CD4-positive, alpha-beta T cell treated with Interleukin-15 for 4 hours (primary cell): Measurements from ENCODE around the gene CFAP77.

Source experiments
- DNase-seq: peaks from one replicate; pipeline ENCODE4 v3.0.0-alpha.2; 2020; ENCODE audit warnings: low spot score

The CFAP77 gene

DNA sequence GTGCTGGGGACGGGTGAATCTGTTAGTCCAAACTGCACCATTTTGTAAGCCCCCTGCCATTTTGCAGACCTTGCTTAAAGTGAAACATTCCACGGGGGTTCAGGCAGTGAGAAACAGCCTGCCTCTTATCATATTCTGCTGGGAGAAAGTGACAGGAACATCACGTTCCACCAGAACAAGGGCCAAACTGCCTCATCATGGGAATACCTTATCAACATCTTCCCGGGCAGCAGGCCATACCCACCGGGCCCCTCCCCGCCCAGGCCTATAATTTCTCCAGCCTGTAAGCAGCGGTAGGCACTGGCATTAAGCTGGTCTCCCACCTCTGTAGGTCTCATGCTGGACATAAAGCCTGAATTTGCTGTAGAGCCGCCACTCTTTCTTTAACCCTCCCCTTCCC lies 1.5 kb upstream of the CFAP77 start:
- no peak for DNase-seq

DNA sequence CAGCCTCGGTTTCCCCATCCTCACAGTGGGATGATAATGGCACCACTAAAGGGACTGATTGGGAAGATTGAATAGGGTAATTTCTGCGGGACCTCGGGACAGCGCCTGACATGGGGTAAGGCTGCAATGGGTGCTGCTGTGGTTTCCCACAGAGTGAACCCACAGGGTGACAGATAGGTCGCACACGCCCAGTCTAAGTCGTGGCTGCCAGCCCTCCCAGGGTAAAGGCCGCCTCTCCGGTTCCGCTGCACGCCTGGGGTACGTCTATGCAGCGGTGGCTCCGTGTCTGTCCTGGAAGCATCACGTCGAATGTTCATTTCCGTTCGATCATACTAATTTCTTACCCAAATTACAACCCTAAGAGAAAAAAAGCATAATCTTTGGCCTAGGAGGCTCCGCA lies 631 bp downstream of the CFAP77 start:
- no peak for DNase-seq

DNA sequence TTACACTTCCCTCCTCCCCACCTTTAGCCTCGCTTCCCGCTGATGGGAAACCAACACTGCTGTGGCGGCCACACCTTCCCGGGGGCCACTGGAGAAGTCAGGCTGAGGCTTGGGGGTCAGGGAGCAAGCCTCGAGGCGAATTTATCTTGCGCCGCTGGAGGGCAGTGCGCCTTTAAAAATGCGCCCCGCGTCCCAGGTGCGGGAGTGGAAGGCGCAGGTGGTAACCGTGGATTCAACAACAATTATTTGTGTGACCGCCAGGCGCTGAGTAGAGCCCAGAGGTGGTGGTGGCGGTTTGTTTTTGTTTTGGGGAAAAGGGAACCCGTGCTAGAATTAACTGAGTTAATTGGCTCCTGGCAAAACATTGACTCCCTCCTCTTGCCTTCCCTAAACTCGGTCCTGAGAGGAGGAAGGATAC lies 1.1 kb downstream of the CFAP77 start:
- peak; percentile 72 for DNase-seq

DNA sequence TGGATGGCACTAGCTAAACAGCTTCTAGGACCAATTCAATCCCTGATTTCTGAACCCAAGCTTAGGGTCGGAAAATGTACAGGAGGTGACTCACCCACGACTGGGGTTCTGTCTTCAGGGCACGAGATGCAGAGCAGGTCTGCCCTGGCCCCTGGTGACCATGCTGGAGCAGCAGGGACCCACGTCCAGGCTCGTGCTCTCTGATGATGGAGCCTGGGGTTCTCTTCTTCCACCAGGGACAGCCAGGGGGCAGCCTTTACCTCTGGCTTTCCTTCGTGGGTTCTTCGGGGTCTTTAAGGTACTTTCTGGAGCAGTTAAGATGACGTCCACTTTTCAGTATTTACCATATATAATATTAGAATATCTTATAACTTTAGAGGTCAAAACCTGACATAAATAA lies 2.1 kb downstream of the CFAP77 start:
- peak; percentile 19 for DNase-seq

DNA sequence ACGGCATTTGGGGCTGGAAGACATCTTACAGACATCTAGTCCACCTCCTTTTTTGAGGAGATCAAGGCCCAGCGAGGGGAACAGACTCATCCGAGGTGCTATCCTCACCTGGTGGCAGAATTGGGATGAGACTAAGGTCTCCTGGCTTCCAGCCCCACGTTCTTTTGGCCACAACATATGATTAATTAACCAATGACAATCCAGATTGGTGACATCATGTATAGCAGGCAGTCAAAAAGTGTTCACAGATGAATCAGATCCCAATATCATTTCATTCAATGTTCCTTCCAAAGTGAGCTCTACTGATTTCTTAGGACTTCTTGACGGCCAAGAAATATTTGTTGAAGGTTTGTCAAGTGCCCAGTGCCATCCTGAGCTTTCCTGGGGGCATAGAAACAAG lies 3.9 kb downstream of the CFAP77 start:
- DNase-seq = no peak

DNA sequence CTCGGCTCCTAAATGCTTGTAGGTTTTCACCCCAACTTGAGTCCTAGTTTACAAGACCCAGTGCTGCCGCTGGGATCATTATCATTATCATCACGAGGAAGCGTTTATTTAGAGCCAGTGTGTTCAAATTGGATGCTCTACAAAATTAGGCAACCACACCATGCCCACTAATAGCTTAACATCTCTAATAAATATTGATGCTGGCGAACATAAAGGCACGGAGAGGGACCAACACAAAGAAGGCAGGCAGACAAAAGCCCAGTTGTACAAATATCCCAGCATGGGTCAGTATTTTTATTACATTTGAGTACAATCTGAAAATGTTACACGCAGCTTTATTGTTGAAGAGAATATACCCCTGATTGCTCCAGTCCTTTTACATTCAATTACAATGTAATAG lies 4.7 kb downstream of the CFAP77 start:
- DNase-seq = no peak

DNA sequence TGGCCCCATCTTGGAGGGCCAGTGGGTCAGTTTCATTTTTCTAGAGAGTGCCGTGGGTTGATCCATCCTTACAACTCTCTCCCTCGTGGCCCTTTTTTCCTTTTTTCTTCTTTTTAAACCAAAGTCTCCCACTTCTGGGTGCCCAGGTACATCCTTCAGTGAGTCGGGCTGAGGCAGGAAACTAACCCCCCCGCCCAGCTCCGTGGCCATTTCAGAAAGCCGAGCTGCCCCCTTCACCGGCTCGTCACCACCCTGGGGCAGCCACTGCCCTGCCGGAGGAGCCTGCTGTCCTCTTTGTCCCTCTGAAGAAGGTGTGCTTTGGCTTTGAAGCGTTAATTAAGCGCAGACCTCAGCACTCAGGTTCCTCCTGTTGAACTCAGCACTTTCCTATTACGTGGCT lies 5.2 kb downstream of the CFAP77 start:
- DNase-seq = no peak

DNA sequence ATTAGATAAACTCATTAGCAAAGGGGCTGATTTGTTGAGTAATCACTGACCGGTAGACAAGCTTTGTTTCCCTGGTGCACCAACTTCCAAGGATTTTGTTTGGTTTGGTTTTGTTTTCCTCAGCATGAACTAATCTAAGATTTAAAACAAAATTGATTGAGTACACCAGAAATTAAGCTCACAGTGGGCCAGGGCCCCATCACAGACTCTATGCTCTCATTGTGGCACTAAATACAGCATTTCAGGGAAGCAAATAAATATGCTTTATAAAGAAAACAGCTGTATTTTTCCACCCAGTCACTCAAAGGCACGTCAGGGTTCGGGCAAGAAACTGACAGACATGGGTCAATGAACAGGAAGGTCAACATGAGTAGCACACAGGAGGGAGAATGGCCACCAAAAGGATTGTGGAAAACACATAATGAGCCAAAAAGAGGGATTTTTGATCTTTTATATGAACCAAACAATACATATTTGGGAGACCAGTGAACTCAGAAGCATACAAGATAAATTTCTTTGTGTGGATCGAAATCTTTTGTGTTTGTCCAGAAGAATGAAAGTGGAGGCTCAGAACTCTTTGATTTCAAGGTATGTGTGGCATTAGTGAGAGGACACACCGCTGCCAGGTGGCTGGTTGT lies 8.8 kb downstream of the CFAP77 start:
- DNase-seq = no peak

DNA sequence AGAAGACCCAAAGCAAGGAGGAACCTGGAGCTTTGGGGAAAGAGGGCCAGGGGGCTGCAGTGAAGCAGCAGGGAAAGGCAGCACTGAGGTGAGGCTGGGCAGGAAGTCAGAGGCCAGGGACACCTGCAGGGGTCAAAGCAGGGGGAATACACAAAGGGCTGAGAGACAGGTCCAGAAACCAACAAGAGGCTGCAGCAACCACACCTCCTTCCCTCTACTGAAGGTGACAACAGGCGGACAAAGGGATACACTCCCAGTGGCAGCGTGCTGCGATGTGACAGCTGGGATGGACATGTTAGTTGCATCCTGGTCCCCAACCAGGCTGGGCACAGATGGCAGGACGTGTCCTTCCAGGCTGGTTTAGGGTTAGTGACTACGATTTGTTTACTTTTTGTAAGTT lies 12.6 kb downstream of the CFAP77 start:
- DNase-seq = no peak

DNA sequence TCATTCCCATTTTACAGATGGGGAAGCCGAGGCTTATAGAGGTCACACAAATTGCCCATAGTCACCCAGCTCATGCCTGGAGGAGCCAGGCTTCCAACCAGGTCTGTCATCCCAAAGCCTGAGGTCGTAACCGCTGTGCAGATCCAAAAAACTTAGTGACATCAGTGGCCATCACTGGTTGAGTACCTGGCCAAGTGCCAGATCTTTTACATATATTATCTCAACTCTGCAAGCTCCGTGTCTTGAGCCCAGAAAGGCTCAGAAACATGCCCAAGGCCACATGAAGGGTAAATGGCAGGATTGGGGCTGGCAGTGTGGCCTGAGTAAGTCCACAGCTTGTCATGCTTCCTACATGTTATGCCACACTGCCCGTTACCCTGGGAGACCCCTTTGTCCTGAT lies 13.5 kb downstream of the CFAP77 start:
- no peak for DNase-seq

DNA sequence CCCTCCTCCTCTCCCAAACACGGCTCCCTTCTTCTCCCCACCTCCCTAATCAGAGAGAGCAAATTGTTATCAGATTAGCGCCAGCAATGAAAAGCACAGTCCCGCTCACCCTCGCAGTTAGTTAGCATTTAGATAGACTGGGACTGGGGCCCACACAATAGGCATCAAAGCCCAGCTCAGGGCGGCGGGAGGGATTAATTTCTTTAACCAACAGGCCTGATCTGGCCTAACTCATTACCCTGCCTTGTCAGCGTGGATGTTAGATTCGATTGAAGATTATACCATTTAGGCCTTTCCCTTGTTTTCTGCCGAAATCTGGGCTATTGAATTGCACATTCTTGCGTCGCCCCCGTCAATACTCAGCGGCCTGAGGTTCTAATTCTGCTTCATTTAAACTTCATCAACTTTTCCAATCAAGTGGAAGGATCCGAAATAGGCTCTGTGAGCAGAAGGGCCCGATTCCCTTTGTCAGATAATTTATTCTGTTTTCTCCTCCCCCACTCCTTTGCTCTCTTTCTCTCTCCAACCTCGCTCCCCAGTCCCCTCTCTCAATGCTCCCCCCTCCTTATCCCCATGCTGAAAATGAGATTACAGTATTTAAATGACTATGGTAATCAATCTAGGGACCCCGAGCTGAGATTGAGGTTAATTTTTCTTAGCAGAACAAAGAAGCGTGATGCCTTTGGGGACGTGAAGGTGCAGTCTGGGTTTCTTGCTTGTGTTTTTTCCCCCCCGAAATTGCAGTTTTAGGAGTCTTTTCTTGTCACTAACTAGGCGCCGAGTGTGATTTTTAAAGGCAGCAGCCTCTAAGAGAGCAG lies 15.1 kb downstream of the CFAP77 start:
- DNase-seq = no peak

DNA sequence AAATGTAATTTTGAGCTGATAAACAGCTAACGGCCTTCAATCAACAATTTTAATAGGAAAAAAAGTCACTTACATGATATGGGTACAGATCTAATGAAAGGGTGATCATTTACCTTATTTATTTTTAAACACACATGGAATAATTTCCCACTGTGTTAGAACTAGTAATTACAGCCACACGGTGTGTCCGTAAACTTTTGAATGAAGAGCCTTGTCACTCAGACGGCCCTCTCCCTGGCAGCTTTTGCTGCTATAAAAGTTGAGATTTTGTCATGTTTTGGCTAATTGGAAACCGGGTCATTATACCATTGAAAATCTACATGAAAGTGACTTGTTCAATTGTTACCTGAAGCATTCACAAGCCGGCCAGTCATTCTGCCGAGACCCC lies 15.7 kb downstream of the CFAP77 start:
- no peak for DNase-seq

DNA sequence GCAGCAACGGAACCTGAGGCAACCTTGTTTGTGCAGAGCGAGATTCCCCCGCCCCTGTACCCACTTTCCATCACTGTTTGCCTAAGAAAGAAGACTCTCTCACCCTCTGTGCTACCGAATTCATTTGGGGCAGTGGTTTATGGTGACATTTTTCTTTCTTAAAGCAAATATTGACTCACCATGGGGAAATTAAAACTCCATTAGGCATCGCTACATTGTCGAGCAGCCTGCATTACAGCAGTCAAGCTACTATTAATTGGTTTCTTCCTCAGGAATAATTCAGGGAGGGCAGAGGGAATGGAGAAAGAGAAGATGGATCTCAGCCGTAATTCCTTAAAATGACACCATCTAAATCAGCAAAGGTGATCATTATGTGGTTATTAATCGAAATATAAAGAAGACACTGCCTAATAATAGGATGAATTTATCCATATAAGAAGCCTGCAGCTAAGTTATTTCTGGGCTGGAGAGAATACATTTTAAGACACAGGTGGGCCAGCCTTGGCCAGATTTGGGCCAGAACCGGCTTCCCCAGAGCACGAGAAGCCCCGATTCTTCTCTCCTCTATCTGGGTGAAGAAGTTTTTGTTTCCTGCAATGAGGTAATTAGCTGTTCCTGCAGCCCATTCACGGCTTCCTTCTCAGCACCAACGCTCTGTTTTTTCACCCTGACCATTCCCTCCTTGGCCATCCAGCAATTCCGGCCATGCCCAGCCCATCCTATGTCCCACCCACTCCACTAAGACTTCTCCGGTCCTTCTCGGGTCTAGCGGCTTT lies 16.8 kb downstream of the CFAP77 start:
- no peak for DNase-seq

DNA sequence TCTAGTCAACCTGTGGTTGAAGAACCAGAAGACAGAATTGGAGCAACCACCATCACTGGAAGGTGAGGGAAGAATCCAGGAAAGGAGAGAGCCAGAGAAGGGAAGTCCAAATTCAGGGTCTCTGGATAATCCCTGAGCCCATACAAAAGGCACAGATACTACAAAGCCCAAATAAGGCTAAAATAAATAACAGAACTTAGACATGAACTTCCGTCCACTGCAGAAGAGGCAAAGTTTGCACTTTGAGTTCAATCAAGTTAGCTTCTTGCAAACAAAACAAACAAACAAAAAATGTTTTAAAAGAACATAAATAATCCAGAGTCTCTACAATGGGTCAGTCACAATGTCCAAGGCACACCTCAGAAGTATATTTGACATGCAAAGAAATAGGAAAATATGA lies 21.0 kb downstream of the CFAP77 start:
- no peak for DNase-seq

DNA sequence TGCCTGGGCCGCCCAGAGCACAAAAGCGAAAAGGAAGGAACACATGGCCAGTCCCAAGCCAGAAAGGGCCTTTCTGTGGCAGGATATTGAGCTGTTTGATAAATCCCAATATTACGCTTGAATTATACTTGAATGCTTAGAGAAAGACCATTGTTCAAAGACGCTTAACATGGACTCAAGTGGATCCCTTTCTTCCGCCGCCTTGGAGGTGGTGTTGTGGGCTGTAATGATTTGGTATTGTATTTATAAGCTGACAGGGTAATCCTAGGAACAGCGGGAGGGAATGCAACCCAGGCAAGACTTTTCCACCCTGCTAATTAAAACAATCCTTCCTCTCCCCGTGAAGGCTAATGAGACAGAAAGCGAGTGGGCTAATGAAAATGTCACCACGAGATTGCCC lies 24.9 kb downstream of the CFAP77 start:
- no peak for DNase-seq

DNA sequence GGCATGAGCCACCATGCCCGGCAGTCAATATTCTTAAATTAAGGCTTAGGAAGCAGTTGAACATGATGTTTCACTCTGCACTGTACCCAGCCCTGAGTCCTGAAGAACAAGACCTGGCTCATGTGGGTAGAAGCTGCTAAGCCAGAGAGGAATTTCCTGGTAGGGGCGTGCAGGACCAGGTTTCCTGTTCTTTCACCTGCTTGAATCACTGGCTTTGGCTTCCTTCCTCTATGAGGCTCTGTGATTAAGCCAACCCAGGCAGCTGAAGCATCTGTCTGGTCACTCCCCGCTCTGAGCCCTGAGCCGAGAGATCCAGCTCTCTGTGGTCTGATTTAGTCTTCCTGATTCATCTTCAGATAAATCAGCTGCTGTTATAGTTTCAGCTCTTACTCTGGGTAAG lies 29.1 kb downstream of the CFAP77 start:
- no peak for DNase-seq

DNA sequence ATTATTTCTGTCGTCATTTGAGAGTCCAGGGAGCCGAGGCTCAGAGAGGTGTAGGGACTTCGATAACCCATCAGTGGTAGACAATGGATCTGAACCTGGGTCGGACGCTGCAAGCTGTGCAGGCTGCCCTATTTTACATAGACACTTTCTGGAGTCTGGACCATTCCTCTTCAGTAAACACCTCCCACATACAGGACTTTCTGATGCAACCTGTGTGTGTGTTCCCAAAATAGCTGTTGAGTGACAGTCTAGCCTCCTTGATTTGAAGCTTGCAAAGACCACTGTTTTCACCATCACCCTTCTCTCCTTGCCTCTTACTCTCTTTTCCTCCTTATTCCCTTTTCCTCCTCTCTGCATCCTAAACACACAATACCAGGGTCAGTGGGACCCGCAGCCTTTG lies 30.7 kb downstream of the CFAP77 start:
- no peak for DNase-seq

DNA sequence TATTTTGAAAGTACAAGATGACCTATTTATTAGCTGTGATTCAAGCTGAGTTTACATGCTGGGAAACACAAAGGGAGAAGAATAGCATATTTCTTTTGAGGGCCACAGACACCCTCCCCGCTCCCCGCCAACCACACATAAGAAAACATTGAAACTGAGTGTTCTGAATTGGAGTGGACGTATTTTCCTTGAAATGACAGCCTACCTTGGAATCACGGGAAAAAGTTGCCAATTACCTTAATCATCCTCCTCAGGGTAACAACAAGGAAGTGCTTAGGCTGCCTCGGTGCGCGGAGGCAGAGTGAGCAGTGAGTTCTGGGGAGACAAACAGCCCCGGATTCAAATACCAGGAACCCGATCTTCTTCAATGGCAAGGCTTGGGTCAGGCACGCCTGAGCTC lies 31.4 kb downstream of the CFAP77 start:
- DNase-seq = no peak

DNA sequence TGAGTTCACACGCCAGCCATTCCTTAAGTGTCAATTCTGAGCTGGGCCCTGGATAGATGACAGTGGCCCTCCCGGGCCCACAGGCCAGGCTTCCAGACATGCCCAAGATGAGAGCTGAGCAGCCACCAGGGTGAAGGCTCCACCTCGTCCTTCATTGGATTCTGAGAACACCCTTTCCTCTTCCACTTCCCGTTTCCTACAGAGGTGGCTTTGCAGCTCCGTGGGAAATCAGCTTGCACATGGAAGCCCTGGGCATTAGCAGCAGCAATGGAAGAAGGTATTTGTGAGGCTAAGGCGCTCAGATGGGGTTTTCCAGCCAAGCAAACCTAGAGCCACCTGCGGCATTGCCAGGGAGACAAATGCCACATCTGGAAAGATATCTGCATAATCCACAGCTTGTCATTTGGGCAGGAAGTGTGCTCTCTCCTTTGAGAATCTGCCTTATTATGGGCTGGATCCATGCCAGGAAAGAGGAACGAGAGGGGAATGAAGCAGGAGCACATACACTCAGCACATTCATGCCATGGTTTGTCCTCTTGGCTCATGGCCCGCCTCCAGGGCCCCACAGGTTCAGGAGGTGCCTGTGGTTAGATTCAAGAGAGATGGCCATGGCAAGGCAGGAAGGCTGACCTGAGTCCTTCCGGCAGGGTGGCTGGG lies 34.1 kb downstream of the CFAP77 start:
- DNase-seq = no peak

DNA sequence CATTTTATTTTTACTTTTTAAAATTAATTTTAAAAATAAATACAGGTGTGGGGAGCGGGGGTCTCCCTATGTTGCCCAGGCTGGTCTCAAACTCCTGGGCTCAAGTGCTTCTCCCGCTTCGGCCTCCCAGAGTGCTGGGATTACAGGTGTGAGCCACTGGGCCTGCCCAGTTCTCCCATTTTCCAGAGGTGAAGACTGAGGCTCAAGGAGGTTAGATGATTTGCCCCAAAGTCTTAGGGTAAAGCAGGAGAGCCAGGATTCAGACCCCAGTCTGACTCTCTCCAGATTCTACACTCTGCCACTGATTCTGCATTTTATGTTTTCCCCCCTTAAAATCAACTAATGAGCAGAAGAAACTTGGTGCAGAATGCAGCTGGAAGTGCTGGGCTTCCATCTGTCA lies 36.9 kb downstream of the CFAP77 start:
- no peak for DNase-seq

DNA sequence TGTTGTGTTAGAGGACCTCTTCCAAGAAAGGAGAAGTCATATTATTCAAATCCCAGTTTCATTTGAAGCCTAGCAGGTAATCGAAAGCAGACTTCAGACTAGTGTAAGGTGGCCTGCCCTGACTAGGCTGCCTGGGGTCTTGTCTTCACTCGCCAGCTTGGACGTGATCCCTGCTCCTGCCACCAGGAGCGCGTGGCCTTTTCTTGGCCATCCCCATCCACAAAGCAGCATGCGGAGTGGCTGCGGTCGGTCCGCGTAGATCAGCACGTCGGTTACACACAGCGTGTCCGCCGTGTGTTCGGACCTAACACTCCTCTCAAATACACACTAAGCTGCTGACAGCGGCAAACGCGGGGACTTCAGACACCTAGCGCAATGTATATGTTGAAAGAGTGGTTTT lies 37.3 kb downstream of the CFAP77 start:
- DNase-seq = no peak

DNA sequence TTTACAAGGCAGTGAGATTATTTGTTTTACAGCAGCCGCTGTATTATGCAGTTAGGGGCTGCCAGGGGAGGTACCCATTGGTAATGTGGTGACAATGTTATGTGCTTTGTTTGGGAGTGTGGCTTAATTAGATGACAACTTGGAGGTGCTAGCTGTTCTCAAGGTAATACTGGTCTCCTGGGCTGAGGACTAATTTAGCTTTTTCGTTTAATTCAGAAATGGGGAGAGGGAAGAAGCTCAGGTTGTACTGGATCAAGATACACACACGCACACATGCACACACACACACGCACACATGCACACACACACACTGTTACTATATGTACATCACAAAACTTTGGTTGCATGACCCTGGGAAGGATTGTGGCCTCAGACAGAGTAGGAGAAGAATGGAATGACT lies 37.9 kb downstream of the CFAP77 start:
- DNase-seq = no peak

DNA sequence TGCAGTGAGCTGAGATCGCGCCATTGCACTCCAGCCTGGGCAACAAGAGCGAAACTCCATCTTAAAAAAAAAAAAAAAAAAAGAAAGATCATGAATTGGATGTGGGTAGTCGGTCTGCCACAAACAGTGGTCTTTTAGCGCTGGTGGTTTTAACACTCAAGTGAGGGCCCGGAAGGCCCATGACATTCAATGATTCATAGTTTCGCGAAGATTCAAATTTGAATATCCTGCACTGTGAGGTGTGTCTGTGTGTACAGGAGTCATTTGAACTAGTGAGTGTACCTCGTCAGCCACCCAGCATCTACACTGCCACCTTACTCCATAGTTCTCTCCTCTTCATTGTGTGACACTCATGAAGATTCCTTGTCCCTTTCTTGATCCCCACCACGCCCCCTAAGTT lies 41.3 kb downstream of the CFAP77 start:
- DNase-seq = peak; percentile 53
